Peyer's patch (tissue), 4 donors: ENCODE measurements around the gene KCNQ5. TPM values are rescaled to one million over a fixed set of nuclear protein-coding genes. Genes with fewer than 3 reads are reported as not detected.

Source experiments
- DNase-seq, 3 donors: peaks; one replicate each; pipeline ENCODE4 v3.0.0-alpha.2; 2017 to 2019
- H3K27ac ChIP-seq, 4 donors: fragments of 200-600 bp; sonication (generic); one replicate each; pipeline ENCODE4 v1.5.1; 2016 to 2019
- H3K27me3 ChIP-seq, 2 donors: fragments of 200-600 bp; sonication (generic); one replicate each; pipeline ENCODE4 v1.5.1; 2019
- H3K36me3 ChIP-seq, 3 donors: fragments of 200-600 bp; sonication (generic); one replicate each; pipeline ENCODE4 v1.5.1; 2016 to 2019
- H3K4me1 ChIP-seq, 4 donors: fragments of 200-600 bp; sonication (generic); one replicate each; pipeline ENCODE4 v1.5.1; 2016 to 2019
- H3K4me3 ChIP-seq, 4 donors: fragments of 200-600 bp; sonication (generic); 1 replicate in 3 of 4; 2 replicates in 1 of 4; pipeline ENCODE4 v1.5.1; 2016 to 2019; ENCODE audit warnings: mild to moderate bottlenecking in 1 of 4
- H3K9me3 ChIP-seq, 4 donors: fragments of 200-600 bp; sonication (generic); one replicate each; pipeline ENCODE4 v1.5.1; 2016 to 2019; ENCODE audit warnings: mild to moderate bottlenecking in 1 of 4
- CTCF ChIP-seq, 6 experiments: fragments of 450-650 bp in 4 of 6; fragments of 200-600 bp in 2 of 6; sonication (generic) in 1 of 6; IDR thresholded peaks; one replicate each; pipeline ENCODE4 v1.5.1; 2017 to 2019; ENCODE audit warnings: antibody characterized with exemption in 6 of 6, mild to moderate bottlenecking in 3 of 6, moderate library complexity in 1 of 6
- POLR2A ChIP-seq, 2 donors: fragments of 450-650 bp; IDR thresholded peaks; one replicate each; pipeline ENCODE4 v1.5.1; 2017; ENCODE audit warnings: antibody characterized with exemption in 2 of 2, mild to moderate bottlenecking in 2 of 2, moderate library complexity in 2 of 2
- total RNA-seq, 4 donors: library from RNA; depleted of rRNA; stranded (reverse); fragments of >200 nt; gene quantifications; one replicate each; pipeline ENCODE4 v1.1.0, GENCODE V29; 2016

KCNQ5 gene
- total RNA-seq, 4 donors from 2014 or later = 0.27 to 5.0 (median 0.38) TPM; not detected in 1

GRCh38 chr6:72650081-72650745 lies 28.3 kb downstream of the KCNQ5 start:
- no peaks in the 10 kb centered on the region for H3K36me3 ChIP-seq
- H3K27me3 ChIP-seq = no peaks in the 10 kb centered on the region
- no peaks in the 10 kb centered on the region for H3K9me3 ChIP-seq
- H3K4me1 ChIP-seq = no peaks in the 10 kb centered on the region
- no peak overlapping the region for H3K4me3 ChIP-seq
- no peak overlapping the region for H3K27ac ChIP-seq
- no peak for DNase-seq
- TF ChIP-seq POLR2A (IDR thresholded peaks at IDR 0.05) (no peak), CTCF (IDR thresholded peaks at IDR 0.05) (no peak)

- DNase-seq = no peak
- H3K4me1 ChIP-seq = no peaks in the 10 kb centered on the region
- H3K27me3 ChIP-seq = no peaks in the 10 kb centered on the region
- H3K27ac ChIP-seq = no peak overlapping the region
- H3K9me3 ChIP-seq = no peaks in the 10 kb centered on the region
- H3K4me3 ChIP-seq = no peak overlapping the region
- TF ChIP-seq CTCF (IDR thresholded peaks at IDR 0.05) = no peak
- TF ChIP-seq POLR2A (IDR thresholded peaks at IDR 0.05) = no peak
- no peaks in the 10 kb centered on the region for H3K36me3 ChIP-seq
Measured at GRCh38 chr6:72651174-72651573, 29.3 kb downstream of the KCNQ5 start.

GRCh38 chr6:72651967-72652956 lies 30.4 kb downstream of the KCNQ5 start:
- no peak for DNase-seq
- TF ChIP-seq CTCF (IDR thresholded peaks at IDR 0.05) = no peak
- no peak for TF ChIP-seq POLR2A (IDR thresholded peaks at IDR 0.05)

GRCh38 chr6:72653026-72653425 lies 31.2 kb downstream of the KCNQ5 start:
- Histone ChIP-seq H3K4me3 (no peak overlapping the region), H3K9me3 (no peaks in the 10 kb centered on the region), H3K27ac (no peak overlapping the region), H3K27me3 (no peaks in the 10 kb centered on the region), H3K36me3 (no peaks in the 10 kb centered on the region), H3K4me1 (no peaks in the 10 kb centered on the region)
- TF ChIP-seq POLR2A (IDR thresholded peaks at IDR 0.05) (no peak), CTCF (IDR thresholded peaks at IDR 0.05) (no peak)
- DNase-seq = no peak

More at GRCh38 chr6:72651967-72652956, 30.4 kb downstream of the KCNQ5 start:
- Histone ChIP-seq H3K27ac (no peak overlapping the region), H3K9me3 (no peaks in the 10 kb centered on the region), H3K4me3 (no peak overlapping the region), H3K27me3 (no peaks in the 10 kb centered on the region), H3K4me1 (no peaks in the 10 kb centered on the region), H3K36me3 (no peaks in the 10 kb centered on the region)

- H3K27me3 ChIP-seq = no peaks in the 10 kb centered on the region
Measured at GRCh38 chr6:72654071-72654621, 32.3 kb downstream of the KCNQ5 start.

More at GRCh38 chr6:72654071-72654621, 32.3 kb downstream of the KCNQ5 start:
- Histone ChIP-seq H3K9me3 (no peaks in the 10 kb centered on the region), H3K4me1 (no peaks in the 10 kb centered on the region), H3K36me3 (no peaks in the 10 kb centered on the region), H3K4me3 (no peak overlapping the region), H3K27ac (no peak overlapping the region)
- TF ChIP-seq POLR2A (IDR thresholded peaks at IDR 0.05) (no peak), CTCF (IDR thresholded peaks at IDR 0.05) (no peak)
- DNase-seq = no peak
